GM19328 (cell line): ENCODE measurements around the gene SLC41A3.

Experiments
- ATAC-seq: cut with Tn5 transposase; IDR thresholded peaks from one replicate; pipeline ENCODE4 v1.9.1; 2021; ENCODE audit warnings: mild to moderate bottlenecking, moderate library complexity; ENCODE audit not compliant: unreplicated experiment

SLC41A3 gene

DNA sequence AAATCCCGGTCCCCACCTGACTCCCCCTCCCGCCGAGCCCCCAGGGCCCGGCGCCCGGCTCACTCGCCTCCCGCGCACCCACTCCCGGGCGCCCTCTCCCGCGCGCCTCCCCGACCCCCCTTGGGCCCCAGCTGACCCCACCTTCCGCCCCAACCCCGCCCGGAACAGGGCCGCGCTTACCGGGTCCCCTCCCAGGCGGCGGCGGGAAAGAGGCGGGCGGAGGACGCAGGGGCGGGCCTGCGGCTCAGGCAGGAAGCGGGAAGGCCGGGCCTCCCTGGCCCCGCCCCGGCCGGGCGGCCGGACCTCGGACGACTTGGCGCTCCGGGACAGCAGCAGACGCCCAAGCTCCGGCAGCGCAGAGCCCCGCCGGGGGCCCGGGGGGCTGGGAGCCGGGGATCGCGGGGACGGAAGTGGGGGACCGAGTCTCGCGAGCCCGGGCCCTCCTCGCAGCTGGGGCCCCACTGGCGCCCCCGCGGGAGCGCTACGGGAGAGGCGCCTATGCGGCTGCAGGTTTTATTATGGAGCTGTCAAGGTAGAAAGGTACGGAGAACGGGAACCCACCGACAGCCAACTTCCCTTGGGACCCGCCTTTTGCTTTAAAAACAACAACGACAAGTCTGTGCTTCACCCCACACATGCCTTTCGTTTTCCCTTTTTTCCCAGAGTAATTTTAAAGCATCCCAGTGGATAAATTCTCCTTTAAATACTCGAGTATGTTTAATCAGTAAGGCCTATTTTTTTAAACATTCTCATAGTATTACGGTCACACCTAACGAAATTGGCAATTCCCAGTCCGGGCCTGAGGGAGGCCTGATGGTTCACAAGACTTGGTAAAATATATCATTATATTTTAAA, at the start of gene SLC41A3:
TSS of gene SLC41A3 (minus strand) at position 212 of the 855 bp plus-strand sequence. CDS start 15,905 bp downstream, outside the sequence.
- ATAC-seq: peak; percentile 96

DNA sequence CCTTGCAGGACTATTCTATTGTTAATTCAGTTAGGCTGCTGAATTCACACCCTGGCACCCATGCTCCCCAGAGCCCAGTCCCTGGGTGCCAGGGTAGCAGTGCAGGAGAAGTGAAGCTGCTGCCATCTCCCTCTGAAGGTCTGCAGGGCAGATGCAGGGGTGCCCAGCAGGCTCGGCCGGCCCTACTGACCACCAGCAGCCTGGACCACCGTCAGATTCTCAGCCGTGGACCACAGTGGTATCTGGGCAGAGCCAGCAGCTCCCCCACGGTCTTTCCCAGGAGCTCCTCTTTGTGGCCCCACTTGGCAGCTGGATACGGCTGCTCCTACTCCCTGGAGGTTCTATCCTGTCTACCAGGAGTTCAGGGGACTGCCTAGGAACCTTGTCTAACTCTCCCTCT, 49.7 kb upstream of the SLC41A3 start:
- no peak for ATAC-seq

DNA sequence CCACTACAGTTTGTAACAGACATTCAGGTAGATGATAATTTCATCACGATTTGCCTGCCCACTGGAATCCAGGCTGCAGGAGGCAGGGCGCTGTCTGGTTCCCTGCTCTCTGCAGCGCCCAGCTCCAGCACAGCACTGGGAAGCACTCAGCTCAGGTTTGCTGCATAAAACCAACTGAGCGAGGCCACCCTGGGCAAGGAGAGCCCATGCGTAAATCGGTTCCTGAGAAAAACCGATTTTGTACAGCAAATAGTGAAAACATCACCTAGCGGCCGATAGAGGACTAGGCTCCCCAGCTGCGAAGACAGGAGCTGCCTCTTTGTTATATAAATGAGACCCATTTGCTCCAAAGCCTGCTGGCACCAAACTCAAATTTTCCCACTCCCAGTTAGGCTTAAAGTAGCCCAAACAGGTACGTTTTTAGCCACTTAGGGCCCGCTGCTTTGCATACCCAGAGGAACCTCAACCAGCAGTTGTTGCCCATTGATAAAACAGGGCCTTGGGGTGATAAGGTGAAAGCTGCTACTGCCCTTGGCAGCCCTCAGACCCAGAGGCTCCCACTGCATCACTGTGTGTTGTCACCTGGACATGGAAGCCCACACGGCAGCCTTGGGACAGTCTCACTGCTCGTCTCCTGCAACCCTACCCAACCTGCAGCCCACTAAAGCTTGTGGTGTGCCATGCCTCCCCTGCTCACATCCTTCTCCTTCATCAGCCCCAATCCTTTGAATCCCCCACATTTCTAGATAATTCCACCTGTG, 49.0 kb upstream of the SLC41A3 start:
- ATAC-seq: no peak

DNA sequence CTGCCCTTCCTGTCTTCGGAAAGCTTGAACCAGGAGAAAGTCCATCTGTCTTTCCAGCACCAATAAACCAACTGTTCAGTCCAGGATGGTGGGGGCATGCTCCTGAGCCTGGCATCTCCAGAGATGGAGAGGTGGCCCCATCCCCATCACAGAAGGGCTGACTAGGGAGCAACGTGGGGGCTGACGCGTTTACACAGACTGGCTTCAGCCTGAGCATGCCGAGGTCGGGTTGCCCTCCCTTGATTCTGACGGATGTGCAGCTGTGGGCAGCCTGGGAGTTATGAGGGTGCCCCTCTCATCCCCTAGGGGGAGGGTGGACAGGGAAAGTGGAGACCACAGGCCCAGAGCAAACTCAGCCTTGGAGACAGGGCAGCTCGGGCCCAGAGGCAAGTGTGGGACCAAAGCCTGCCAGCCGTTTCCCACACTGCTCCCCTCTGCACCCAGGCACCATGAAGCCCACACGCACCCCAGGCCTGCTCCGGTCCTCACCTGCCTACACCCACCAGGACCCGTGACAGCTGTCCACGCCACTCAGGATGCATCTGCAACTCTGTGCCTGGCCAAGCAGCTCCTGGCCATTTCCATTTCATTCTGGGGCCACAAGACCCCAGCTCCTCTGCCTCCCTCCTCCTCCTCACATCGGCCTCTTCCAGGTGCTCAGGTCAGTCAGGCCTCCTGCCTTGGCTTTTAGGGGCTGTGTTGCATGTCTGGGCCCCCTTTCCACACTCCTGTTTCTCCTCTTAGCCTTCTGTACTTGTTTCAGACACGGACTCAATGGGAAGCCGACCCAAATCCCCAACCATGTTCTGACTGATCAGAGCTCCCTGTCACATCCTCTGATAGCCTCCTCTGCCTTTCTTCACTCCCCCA, 48.2 kb upstream of the SLC41A3 start:
- no peak for ATAC-seq

DNA sequence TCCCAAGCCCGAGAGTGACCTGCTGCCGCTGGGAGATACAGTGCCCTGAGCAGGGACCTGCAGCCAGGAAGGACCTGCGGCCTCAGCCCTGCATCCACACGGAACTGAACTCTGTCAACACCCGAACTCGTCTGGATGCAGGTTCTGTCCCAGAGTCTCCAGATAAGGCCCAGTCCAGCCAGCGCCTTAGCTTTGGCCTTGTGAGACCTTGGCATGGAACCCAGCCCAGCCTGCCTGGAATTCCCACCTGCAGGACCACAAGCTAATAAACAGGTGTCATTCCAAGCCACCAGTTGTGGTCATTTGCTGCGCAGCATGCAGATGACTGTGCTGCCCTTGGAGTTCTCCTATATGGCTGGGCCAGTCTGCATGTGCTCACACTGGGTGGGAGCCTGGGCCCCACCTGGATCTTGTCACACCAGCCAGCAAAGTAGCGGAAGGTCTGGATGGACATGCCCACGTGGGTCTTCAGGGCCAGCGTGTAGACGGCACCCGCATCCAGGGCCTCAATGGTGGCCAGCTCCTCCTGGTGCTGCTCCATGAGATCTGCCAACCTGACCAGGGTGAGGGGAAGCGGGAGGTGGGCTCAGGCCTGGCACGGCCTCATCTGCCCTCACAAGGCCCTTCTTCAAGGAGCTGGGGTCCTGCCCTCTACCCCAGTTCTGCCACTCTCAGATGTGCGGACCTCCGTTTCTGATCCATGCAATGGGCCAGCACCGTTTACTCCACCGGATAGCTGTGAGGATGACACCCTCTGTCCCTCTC, 47.2 kb upstream of the SLC41A3 start:
- ATAC-seq: no peak

DNA sequence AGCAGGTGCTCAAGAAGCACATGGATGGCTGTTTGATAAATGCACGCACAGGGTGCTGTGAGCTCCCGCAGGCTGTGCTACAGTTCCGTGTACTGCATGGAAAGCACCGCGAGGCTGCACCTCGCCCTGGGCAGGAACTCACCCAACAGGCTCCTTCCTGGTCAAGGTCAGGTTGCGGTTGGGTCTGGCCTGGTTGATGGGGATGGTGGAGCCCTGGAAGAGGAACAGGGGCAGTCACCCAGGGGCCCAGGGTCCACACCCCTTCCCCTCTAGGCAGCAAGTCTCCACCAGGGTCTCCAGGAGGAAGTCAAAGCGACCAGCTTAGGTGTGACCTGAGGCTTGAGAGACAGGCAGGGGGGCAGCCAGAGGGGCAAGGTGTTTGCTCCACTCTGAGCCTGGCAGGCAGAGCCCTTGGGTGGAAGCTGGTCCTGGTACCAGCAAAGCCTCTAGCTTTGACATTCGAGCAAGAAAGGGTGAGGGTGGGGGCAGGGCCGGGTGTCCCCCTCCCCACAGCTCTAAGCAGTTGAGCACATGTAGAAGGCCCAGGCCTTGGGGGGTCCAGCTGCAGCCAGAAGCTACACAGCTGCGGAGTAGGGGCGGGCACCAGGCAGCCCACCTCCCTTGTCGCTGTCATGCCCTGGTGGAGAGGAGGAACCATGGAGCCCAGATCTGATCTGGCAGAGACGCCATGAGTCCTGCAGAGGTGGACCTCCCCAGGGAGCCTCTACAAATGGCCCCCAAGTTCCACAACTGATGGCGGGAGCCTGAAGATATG, 46.3 kb upstream of the SLC41A3 start:
- ATAC-seq: no peak

DNA sequence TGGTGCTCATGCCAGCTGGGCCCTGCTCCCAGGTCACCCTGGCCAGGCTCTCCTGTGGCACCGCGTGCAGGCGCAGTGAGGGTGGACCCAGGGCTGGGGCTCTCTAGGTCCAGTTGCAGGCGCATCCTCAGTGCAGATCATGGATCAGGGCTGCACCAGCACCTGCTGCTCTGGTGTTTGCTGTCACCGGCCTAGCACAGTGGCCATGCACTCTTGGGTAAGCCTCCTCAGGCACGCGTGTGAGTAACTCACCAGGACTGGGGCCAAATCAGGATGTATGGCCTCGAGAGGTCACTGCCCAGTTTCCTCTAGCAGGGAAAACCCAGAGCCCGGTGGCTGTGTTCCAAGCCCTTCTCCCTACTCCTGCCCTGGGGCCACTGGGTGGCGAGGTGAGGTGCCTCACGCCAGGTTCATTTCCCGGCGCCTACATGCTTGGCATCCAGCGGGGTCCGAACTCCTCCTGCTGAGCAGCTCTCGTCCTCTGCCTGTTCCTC, 45.5 kb upstream of the SLC41A3 start:
- no peak for ATAC-seq

DNA sequence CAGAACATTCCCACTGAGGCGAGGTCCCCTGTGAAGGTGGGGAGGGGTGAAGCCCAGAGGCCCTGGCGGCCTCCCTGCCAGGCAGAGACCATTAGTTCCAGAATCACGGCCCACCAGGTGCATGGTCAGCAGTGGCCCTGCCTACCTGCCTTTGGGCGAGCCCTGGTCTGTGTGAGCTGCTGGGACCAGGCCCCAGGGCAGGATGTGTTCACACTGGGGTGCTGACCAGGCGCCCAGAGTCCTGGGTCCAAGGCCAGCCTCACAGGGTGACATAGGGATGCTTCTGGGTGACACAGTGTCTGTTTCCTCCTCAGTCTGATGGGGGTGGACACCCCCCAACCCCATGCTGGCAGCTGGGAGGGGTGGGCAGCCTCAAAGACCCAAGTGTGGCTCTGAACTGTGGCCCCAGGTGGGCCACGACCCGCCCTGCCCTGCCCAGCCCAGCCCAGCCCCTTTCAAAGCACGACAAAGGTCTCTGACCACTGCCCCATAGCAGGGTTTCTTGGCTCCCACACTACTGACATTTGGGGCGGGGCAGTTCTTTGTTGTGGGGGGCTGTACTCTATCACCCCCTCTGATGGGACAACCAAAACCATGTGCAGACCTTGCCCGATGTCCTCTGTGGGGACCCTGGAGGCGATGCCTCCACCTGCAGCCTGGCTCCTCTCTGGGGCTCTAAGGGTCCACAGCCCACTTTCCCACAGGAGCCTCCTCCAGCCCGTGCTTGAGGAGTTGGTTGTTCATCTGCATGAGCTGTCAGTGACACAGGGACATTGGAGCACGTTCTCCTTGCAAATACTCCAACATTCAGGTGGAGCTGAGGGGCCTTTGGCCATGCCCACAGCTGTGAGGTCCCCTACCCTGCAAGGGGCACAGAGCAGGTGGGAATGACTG, 44.8 kb upstream of the SLC41A3 start:
- ATAC-seq: no peak

DNA sequence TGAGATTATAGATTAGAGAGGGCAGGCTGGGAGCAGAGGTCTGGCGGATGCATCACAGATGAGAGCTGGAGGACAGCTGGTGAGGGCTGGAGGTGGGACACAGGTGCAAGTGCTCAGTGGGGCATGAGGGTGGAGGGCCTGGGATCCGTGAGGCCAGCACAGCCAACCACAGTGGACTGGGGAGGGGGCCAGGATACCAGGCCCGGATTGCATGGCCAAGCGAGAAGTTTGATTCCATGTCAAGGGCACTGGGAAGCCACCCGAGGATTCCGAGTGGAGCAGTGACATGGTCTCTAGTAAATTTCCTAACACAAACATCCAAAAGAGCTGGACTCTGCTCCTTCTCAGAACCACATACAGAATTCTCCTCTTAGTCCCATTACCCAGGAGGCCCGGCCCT, 44.0 kb upstream of the SLC41A3 start:
- no peak for ATAC-seq

DNA sequence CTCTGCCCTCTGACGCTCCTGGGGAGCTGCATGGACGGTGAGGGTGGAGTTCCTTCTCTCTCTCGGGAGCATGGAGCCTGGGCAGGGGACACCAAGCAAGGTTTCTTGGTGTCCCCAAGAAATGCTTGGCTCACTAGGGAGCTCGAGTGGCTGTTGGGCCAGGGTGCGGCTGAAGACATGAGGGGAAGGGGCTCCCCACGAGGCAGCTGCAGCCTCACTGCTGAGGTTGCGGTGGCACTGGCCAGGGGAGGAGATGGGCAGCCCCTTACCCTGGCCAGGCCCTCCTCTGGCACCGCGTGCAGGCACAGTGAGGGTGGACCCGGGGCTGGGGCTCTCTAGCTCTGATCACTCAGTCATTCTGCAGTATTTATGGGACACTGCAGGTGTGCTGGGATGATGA, 43.5 kb upstream of the SLC41A3 start:
- ATAC-seq: no peak

DNA sequence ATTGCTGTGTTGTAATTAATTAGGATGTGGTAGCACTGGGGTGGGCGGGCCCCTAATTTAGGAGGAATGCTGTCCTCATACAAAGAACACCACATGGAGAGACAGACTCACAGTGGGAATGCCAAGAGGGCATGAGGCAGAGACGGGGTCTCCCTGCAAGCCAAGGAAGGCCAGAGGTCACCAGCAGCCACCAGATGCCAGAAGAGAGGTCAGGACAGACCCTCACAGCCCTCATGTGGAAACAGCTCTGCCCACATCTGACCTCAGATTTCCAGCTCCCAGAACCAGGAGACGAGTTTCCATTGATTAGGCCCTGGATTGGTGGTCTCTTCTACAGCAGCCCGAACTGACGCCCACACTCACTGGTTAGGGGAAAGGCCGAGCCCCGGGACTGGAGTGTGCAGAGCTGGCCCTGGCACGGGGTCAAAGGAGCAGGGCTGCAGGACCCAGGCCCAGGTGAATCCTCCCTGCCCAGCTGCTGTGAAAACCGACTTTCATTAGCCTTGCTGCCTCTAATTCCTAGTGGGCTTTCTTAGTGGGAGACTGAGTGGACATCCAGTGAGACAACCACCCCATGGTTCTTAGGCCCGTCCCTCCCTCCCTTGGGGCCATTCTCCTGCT, 43.0 kb upstream of the SLC41A3 start:
- ATAC-seq: no peak

DNA sequence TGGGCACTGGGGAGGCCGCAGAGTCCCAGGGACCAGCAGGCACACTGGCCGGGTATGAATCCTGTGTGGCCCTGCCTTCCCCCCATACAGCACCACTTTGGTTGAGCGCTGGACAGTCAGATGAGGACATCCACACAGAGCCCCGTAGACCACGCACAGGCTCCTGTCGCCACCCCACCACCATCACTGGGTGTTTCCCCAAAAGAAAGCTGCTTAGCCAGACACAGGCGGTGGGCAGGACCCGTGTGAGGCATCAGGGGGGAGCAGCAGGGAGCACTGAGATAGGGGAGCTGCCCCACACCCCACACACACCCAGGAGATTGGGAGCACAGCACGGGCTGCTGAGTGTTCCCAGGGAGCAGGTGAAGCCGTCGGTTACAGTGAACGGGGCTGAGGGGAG, 42.4 kb upstream of the SLC41A3 start:
- no peak for ATAC-seq

DNA sequence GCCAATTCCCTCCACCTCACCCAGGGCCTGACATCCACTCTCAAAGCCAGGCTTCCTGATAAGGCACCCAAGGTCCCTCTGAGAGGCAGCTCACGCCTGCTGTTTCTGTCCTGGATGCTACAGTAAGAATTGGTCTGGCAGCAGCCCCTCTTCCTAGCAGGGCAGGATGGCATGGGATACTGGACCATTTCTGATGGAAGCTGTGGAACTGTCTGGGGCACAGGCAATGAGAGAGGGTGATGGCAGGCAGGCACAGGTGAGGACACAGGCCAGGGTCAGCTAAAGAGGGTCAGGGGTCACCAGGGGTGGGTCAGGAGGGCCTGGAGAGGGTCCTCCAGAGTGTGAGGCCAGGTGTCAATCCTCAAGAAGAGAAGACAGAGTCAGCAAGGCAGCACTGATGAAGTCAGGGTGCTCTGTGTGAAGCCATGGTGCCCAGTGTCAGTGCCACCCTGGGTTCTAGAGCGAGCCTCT, 41.9 kb upstream of the SLC41A3 start:
- ATAC-seq: no peak

DNA sequence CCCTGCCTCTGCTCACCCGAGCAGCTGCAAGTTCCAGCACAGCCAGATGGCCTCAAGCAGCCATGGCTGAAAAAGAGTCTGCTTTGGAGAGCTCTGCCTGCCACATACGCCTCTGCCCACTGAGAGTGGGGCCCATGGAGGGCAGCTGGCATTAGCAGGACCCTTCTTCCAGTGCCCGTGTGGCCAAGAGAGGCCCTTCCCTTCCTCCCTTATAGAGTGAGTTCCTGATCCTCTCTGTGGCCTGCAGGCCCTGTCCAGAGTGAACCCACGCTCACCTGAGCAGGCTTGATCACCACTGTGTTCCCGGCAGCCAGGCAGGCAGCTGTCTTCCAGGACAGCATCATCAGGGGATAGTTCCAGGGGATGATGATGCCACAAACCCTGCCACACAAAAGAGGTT, 41.4 kb upstream of the SLC41A3 start:
- ATAC-seq: no peak

DNA sequence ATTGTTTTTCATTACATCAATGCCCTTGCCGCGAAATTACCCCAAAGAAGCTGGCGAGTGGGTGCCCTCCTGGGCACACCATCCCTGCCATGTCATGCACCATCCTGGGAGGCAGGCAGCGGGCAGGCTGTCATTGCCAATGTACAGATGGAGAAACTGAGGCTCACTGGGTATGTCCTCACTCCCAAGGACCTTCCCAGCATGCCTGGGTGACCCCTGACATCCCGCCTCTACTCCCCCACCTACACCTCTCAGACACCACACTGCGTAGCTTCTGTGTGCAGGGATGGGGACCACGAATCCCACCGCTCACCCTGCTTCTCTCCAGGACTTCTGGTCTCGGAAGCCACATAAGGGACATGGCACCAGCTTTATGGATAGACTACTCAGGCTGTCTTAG, 41.0 kb upstream of the SLC41A3 start:
- ATAC-seq: no peak

DNA sequence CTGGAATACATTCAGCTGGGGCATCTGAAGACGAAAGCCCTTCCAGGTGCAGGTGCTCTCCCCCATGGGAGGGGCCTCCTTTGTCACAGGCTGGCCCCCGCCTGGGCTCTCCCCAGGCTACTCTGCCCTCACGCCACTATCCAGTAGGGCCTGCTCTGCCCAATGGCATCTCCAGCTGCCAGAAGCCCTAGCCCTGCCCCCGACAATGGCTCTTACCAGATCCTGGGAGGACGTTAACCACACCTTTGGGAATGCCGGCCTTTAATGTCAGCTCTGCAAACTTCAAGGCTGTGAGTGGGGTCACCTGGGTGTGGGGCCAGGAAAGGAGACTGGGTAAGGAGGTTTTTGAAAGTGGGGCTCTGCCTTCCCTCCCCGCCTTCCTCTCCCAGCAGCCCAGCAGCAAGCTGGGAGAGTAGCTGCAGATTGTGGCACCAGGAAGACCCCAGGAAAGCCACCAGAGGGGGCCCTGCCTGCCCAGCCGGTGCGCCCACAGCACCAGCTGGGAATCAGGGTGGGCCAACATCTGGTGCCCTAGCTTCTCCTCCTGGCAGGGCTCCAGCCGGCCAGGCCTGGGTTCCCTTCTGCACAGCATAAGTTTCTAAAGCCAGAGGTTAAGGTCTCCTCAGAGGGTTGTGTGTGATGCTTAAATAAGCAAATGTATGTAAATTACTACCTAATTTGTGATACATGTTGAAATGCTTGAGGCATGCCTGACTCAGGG, 40.4 kb upstream of the SLC41A3 start:
- ATAC-seq: no peak

DNA sequence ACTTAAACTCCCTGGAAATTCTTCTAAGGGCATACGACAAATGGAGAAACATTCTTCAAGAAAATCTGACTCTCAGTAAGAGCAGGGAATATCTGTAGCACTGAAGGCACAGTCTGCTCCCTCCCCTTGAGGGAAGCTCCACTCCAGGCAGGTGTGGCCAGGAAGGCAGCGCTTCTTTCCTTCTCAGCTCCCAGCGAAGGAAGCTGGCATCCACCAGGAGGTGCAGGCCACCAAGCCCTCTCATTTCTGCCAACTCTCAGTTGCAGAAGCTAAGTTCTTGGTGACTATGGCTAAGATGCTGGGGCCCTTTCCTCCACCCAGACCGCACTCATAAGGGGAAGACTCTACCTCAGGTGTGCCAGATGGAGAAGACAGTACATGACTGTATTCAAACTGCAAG, 37.7 kb upstream of the SLC41A3 start:
- no peak for ATAC-seq
